NOMO-1 (cell line): Measurements from ENCODE around the gene PDGFB.

Source experiments
- DNase-seq, 2 experiments: peaks; one replicate each; lab custom pipeline; 2025; ENCODE audit not compliant: unreplicated experiment in 2 of 2; lab: John Stamatoyannopoulos, UW

PDGFB gene

GRCh38 chr22:39255449-39256185 is 10.8 kb upstream of the PDGFB start:
- no peak for DNase-seq

GRCh38 chr22:39254789-39255298 is 10.1 kb upstream of the PDGFB start:
- DNase-seq: no peak

- no peak for DNase-seq
These were observed 9.3 kb upstream of the PDGFB start for GRCh38 chr22:39254122-39254521.

- no peak for DNase-seq
These were observed 8.8 kb upstream of the PDGFB start for GRCh38 chr22:39253435-39254070.

GRCh38 chr22:39252461-39253434 is 8.0 kb upstream of the PDGFB start:
- no peak for DNase-seq

- no peak for DNase-seq
These were observed 7.1 kb upstream of the PDGFB start for GRCh38 chr22:39251762-39252460.

GRCh38 chr22:39250838-39251237 is 6.1 kb upstream of the PDGFB start:
- no peak for DNase-seq

- no peak for DNase-seq
These were observed 5.3 kb upstream of the PDGFB start for GRCh38 chr22:39250131-39250530.

GRCh38 chr22:39249086-39249704 is 4.4 kb upstream of the PDGFB start:
- DNase-seq: no peak

- DNase-seq: no peak
These were observed 3.5 kb upstream of the PDGFB start for GRCh38 chr22:39248254-39248653.

- DNase-seq: no peak
These were observed 2.6 kb upstream of the PDGFB start for GRCh38 chr22:39247361-39247760.

GRCh38 chr22:39246690-39247332 is 2.0 kb upstream of the PDGFB start:
- no peak for DNase-seq

- no peak for DNase-seq
These were observed 1.4 kb upstream of the PDGFB start for GRCh38 chr22:39246217-39246616.

GRCh38 chr22:39245130-39246039 is 603 bp upstream of the PDGFB start:
- DNase-seq: no peak

- no peak for DNase-seq
These were observed 666 bp downstream of the PDGFB start for GRCh38 chr22:39244136-39244495.

GRCh38 chr22:39243439-39244135 is 1.2 kb downstream of the PDGFB start:
- no peak for DNase-seq

- no peak for DNase-seq
These were observed 2.0 kb downstream of the PDGFB start for GRCh38 chr22:39242595-39243438.
